Right ventricle myocardium superior (tissue), 1 donor: ENCODE data around the gene MAML3. TPM values are rescaled to one million over a fixed set of nuclear protein-coding genes. Genes with fewer than 3 reads are reported as not detected.

Source experiments
- ATAC-seq: fragments of 200-7000 bp; cut with Tn5 transposase; one replicate; pipeline ENCODE4 v1.9.1; 2020; ENCODE audit warnings: mild to moderate bottlenecking; ENCODE audit not compliant: poor library complexity
- DNase-seq: peaks from one replicate; pipeline ENCODE4 v3.0.0-alpha.2; 2020
- intact Hi-C: fragments of 100-400 bp; cut with DNase I; formaldehyde crosslinking; loops from one replicate; pipeline ENCODE4 v1.11.2; 2022
- long read RNA-seq: library from polyadenylated mRNA; unstranded; transcript quantifications from one replicate; pipeline ENCODE4 v2.0.0, GENCODE V29; 2021
- total RNA-seq: library from RNA; stranded (reverse); fragmentation: NEBNext Ultra II Directional; extraction: Animal tissue kit (Norgen Biotek cat#: 25700); gene quantifications from one replicate; pipeline ENCODE4 v1.2.1, GENCODE V29; 2021
- donor health status: DM: no; HTN: yes; CAD: no; lungs with severe emphysema.

The MAML3 gene
- total RNA-seq, result 2.4 TPM
- long read RNA-seq, partial matches to known transcripts, result 0 of 3 reads
- long read RNA-seq, other reads (novel, unspliced or antisense), result 3 of 3 reads

DNA sequence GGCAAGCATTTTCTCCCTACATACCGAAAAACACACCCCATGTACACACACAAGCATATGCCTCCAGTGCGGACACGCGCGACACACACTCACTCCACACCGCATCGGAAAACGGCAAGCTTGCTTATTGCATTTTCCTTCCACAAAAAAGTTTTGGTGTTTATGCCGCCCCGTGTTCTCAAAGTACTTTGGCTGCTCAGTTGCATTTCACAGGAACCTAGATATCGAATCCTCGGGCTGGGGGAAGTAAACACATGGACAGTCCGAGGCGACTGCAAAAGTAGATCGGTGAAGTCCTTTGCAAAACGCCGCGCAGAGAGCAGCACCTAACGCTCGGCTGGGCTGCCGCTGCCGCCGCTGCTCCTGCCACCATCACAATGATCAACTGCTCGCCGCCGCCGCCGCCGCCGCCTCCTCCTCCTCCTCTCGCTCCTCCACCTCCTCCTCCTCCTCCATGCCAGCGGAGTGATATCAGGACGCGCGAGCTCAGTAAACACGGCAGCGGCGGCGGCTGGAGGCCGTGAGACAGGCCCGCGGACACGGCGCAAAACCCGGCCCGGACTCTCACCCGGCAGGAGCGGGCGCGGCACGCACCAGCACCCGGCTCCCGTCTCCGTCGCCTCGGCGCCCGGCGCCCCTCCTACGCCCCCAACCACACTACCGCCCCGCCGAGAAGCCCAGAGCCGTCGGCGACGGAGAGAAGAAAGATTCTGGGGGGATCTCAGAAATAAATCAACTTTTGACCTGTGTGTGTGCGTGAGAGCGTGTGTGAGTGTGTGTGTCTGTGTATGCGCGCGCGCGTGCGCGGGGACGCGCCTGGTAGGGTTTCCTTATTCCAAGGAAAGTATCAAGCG, at the start of gene MAML3:
MAML3 (minus strand) TSS at position 467 of the 854 bp plus-strand sequence. CDS start 857 bp downstream, outside the sequence.
- intact Hi-C loops, result loop anchor here (2.0 to 10.0 kb wide), 5 partner anchors 57 to 419 kb away; no protein-coding TSS in a partner anchor
- DNase-seq (peak; percentile 97), ATAC-seq (peak; percentile 76)

DNA sequence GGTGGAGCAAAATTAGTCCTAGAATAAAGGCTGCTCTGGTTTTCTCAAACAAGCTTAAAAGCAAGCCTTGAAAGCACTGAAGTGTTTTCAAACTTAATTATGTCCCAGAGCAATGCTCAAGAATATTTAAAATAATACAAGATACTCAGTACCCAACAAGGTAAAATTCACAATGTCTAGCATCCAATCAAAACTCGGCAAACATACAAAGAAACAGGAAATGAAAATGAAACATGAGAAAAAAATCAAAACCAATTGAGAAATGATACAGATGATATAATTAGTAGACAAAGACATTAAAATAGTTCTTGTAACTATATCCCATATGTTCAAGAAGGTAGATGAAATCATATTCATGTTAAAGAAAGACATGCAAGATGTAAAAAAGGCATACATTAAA, 45.0 kb upstream of the MAML3 start:
- ATAC-seq (no peak), DNase-seq (no peak)
- intact Hi-C loops, result no loop called here

DNA sequence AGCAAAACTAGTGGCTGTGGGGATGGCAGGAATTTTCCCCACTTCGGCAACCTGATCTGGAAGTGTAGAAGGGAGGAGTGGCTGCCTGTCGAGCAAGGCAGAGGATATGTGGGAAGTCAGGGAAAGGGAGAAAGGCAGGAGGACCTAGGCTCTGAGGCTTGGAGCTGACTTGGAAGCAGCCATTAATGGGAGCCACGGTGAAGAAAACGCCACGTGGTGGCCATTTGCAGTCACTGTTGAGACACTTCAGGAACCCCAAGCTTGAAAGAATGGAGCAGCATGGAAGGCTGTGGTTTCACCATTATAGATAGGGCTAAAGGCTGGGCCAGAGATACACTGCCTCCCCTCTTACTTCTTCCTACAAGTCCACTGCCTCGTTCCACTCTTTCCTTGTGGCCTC, 41.8 kb upstream of the MAML3 start:
- intact Hi-C loops, result no loop called here
- DNase-seq (no peak), ATAC-seq (no peak)

DNA sequence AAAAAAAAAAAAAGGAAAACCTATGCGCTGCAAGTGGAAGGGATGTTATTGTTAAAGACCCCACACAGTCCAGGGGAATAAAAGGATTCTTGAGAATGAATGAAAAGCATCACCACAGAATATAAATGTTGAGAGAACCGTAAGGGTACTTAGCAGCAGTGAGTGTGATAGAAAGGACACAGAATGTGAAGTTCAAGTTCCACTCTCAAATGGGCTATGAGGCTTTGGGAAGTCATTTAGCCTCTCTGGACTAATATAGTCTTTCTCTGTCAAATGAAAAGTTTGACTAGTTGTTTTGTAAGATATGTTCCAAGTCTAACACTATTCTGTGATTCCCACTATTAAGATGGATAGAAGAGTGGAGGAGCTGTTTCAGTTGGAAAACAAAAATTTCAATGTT, 35.8 kb upstream of the MAML3 start:
- intact Hi-C loops, result no loop called here
- ATAC-seq, result no peak
- DNase-seq, result no peak

DNA sequence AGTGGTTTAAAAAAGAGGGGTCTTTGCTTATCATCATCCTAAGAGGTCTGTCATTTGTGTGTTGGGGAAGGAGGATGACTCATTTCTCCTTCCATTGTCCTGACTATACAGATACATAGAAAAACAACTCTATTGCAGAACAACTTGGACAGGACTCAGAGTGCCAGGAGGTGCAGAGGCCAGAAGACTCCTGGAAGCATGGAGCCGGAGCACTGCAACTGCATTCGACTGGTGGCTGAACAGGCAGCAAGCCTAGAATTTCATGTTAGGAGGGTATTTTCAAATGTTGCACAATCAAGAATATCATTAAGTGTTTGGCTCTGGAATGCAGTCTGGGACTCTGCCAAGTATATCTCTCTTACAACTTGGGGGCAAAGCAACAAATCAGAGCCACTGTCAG, 35.0 kb upstream of the MAML3 start:
- intact Hi-C loops, result no loop called here
- DNase-seq, result peak; percentile 51
- peak; percentile 48 for ATAC-seq

DNA sequence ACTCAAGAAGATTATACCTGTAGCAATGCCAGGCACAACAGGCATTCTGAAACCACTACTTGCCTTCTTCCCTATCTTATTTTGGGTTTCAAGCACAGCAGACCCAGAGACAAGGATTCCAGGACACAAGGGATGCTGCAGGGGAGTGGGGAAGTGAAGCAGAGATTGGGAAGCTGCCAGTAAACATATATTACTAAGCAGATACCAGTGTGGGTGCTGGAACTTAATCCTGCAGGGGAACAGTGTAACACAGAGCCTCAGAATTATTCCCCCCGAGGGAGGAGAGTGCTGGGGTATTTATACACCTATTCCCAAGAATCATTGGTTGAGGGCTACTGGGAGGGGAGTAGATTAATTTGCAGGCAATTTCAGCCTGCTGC, 33.3 kb upstream of the MAML3 start:
- intact Hi-C loops, result no loop called here
- ATAC-seq, result no peak

DNA sequence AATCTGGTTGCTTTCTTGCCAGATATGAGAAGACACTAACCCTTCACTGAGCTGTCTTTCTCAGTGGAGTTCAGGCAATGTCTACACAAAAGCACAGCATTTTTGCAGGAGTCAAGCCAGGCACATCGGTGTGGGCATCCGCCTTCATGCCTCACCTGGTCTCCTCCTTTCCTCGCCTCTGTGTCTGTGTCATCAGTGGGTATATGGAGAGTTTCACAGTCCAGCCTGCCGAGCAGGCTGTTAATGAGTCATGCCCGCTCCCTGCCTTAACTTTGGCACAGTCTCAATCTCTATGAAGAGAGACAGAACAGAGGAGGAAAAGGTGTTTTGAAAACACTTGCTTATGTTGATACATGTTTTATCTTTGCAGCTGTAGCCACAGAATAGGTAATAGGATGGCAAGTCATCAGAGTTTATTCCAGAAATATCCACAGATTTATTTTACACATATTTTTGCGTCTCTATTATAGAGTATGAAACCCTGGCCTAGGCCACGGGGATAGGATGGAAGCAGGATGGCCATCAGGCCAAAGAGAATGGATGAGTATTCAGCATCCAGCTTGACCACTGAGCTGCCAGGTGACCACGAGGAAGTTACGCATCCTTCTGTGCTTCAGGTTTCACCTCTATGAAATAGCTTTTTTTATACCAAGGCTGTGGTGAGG, 32.8 kb upstream of the MAML3 start:
- ATAC-seq (no peak), DNase-seq (no peak)
- intact Hi-C loops, result no loop called here

More for the DNA sequence above, 33.3 kb upstream of the MAML3 start:
- DNase-seq, result no peak

DNA sequence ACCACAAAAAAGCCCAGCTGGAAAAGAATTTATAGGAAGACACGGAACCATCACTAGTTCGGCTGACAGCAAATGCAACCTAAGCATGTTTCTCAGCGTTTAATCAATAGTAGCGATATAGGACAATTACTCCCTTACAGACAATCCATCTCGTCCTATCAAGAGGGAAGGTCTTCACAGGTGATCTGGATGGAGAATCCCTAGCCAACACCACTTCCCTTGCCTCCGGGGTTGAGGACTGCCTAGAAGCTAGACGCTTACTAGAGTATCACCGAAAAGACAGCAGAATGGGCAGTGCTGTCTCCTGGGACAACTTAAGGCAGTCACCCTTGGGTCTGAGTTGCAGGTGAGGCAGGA, 32.1 kb upstream of the MAML3 start:
- DNase-seq, result no peak
- ATAC-seq, result no peak

DNA sequence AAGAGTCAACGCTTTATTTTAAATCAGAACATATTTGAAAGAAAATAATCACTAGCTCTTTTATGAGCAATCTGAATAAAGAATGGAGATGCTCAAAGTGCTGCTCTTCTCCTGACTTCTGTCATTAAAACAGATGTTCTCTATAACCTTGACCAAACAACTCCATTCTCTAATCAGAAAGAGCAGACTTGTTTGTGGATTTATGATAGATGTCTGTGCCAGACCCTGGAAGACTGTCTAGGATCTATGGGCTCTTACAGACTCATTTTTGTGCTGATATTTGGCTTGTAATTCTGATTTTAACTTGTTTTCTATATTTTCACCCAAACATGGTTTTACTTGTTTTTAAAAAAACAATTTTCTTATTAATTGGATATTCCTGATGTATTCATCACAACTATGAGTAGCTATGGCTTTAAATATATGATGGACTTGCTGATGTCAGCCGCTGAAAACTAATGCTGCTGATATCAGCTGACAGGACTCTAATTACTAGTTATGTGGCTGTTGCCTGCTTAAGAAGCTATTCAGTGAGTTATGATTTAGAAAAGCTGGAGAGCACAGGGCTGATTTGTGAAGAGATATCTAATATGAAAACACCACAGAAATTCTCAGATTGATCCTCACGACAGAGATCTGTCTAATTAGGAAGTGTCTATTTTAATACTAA, 31.6 kb upstream of the MAML3 start:
- intact Hi-C loops, result no loop called here
- DNase-seq (no peak), ATAC-seq (no peak)

More for the DNA sequence above, 32.1 kb upstream of the MAML3 start:
- intact Hi-C loops, result no loop called here

DNA sequence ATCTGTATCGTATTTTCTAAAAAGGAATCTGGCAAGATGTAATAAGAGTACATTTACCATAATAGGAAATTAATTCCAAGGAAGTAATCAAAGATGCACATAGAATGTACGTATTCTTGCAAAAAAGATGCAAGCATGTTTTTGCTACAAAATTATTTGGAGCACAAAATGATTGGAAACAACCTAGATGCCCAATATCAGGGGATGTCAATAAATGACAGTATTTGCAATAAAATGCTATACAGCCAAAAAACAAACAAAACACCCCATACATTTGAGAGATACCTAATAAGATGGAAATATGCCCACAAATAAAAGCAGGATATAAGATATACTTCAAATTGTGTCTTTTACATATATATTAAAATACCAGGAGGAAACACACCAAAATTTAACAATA, 29.3 kb upstream of the MAML3 start:
- DNase-seq, result no peak
- intact Hi-C loops, result no loop called here
- no peak for ATAC-seq

DNA sequence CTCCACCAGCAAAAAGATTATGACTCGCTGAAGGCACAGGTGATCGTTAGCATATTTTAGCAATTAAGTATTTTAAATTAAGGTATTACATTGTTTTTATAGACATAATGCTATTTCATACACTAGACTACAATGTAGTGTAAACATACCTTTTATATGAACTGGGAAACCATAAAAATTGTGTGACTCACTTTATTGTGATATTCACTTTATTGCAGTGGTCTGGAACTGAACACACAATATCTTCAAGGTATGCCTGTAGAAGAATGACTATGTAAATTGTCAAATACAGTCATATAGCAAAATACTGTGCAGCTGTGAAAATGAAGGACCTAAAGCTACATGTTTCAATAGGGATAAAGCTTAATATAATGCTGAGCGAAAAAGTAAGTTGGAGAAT, 26.6 kb upstream of the MAML3 start:
- ATAC-seq (no peak), DNase-seq (no peak)
- intact Hi-C loops, result no loop called here

DNA sequence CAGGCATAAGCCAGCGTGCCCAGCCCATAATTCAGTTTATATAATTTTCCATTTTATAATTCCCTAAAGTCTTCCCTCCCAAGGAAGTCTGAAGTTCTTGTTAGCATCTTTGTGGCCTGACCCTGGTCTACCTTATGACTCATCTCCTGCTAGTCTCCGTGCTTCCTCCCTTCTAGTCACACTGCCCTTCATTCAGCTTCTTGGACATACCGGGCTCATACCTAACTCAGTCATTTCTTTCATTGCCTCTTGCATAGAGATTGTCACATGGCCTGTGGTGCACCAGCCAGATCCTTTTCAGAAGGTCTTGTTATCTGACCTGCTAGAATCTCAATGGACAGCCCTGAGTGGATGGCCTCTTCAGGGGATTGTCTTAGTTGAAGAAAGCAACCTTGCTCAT, 22.8 kb upstream of the MAML3 start:
- ATAC-seq, result no peak

DNA sequence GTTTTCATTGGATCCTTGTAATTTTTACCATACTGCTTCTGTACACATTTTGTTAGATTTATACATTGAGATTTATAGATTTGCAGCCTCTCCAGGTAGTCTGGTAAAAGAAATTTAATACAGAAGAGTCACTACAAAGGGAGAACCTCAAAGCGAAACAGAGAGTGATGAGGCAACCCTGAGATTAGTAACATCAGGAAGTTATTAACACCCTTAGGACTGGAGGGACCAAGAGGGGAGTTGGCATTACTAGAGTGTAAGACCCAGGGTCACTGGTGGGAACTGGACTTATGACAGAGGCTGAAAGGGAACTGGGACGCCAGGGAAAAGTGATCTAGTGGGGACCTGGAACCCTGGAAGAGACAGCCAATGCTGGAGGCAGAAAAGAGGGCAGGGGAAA, 20.6 kb upstream of the MAML3 start:
- intact Hi-C loops, result no loop called here

More for the DNA sequence above, 22.8 kb upstream of the MAML3 start:
- intact Hi-C loops, result no loop called here
- DNase-seq, result no peak

DNA sequence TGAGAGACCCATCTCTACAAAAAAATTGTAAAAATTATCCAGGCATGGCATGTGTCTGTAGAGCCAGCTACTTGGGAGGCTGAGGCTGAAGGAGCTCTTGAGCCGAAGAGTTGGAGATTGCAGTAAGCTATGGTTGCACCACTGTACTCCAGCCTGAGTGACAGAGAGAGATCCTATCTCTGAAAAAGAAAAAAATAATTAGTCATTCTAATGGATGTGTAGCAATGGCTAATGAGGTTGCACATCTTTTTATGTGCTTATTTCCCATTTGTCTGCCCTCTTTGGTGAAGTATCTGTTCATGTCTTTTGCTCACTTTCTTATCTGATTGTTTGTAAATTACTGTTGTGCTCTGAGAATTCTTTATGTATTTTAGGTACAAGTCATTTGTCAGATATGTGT, 19.0 kb upstream of the MAML3 start:
- DNase-seq, result no peak
- intact Hi-C loops, result no loop called here
- no peak for ATAC-seq

More for the DNA sequence above, 20.6 kb upstream of the MAML3 start:
- DNase-seq (no peak), ATAC-seq (no peak)

DNA sequence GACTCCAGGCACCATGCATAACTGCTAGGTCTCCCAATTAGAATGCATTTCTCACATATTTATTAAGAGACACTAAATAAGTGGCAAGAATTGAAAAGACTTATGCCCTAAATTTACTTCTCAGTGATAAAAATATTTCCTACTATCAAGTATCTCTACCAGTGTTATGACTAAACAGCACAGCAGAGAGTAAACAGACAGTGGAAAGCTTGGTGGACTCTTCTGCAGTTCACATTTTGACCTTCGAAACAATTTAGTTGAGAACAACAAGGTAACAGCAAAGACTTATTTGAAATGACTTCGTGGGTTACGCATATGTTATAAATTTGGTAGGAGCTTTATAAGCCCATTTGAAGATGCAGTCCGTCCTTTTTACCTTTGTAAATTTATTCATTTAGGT, 16.3 kb upstream of the MAML3 start:
- ATAC-seq (no peak), DNase-seq (no peak)
- intact Hi-C loops, result no loop called here

DNA sequence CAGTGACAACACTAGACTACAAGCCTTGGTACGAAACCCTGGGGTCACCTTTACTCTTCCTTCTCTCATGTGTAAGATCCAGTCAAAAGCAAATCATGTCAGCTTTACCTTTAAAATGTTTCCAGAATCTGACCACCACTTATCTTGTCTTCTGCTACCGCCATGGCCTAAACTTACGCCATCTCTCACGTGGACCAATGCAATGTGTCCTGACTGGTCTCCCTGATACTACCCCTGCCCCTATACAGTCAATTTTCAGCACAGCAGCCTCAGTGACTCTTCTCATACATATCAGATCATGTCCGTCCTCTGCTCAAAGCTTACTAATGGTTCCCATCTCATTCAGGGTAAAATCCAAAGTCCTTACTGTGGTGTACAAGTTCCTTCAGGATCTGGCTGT, 15.0 kb upstream of the MAML3 start:
- no peak for ATAC-seq
- intact Hi-C loops, result no loop called here
- DNase-seq, result no peak

DNA sequence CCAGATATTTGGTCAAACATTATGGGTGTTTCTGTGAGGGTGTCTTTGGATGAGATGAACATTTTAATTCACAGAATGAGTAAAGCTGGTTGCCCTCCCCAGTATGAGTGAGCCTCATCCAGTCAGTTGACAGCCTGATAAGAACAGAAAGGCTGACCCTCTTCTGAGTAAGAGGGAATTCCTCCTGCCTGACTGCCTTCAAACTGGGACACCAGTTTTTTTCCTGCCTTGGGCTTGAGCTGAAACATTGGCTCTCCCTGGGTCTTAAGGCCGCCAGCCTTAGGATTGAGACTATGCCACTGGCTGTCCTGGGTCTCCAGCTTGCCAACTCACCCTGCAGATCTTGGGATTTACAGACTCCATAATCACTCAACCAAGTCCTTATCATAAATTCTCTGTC, 14.5 kb upstream of the MAML3 start:
- intact Hi-C loops, result no loop called here
- no peak for ATAC-seq

DNA sequence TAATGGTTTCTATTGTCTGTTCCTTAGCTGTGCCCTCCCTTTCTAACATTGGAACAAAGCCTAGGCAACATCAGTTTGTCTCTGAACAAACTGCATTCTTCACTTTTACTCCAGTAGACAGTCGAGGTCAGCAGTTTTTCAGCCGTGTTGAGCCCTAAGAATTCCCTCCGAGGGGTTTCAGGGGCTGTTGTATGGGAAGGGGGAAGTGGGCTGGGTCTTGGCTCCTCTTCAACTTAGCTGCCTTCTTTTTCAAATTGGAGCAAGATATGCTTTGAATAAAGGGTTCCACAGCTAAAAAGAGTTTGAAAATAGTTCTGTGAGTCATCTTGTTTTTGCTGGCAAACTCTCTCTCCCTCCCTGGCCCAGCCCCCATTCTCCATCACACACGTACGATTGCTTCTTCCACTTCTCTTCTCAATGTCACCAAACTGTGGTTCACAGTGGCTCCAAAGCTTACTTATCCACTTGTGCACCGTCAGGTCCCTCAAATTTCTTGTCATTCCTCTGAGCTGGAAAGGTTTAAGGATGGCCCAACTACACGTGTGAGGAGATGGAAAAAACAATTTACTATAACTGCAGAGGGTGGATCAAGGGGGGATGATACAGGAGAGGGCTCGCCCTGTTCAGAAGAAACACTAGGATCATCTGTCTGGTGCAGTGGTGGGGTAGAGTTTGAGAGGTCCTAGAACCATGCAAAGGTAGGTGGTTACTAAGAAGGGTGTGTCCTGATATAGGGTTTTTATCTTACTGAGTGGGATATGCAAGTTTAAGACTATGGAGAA, 9.2 kb upstream of the MAML3 start:
- intact Hi-C loops, result no loop called here
- DNase-seq, result no peak

More for the DNA sequence above, 14.5 kb upstream of the MAML3 start:
- DNase-seq, result no peak

DNA sequence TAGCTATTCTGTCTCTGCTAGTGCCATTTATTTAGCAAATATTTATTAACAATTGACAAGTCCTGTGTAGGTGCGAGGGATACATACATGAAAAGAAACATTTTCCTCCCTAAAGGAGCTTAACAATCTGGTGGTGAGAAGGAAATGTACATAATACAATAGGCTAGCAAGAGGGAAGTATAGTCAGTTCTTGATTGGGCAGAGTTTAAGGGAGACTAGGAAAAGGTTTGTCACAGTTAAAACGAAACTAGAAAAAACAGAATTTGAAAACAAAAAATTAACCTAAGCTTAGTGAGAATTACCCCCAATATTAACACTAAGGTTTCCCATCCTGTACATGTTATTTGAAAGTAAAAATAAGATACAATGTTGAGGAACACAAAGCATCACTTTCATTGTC, 8.6 kb upstream of the MAML3 start:
- intact Hi-C loops, result no loop called here
- DNase-seq (no peak), ATAC-seq (no peak)

More for the DNA sequence above, 9.2 kb upstream of the MAML3 start:
- no peak for ATAC-seq
